Measurements from ENCODE around the gene MAP3K5.
A peak's percentile ranks its signal among the peaks of the same experiment; 100 is the strongest.

MAP3K5 gene

GRCh38 chr6:136654086-136654485 is 138.2 kb downstream of the MAP3K5 start:
- no peak for DNase-seq (ENCODE audit: low read depth in 4 of 4, low spot score in 1 of 4)

GRCh38 chr6:136652656-136653055 is 139.6 kb downstream of the MAP3K5 start:
- DNase-seq (ENCODE audit: low read depth in 4 of 4, low spot score in 1 of 4), result no peak

- no peak for DNase-seq (ENCODE audit: low read depth in 4 of 4, low spot score in 1 of 4)
These were observed 140.3 kb downstream of the MAP3K5 start for GRCh38 chr6:136651982-136652381.

DNA sequence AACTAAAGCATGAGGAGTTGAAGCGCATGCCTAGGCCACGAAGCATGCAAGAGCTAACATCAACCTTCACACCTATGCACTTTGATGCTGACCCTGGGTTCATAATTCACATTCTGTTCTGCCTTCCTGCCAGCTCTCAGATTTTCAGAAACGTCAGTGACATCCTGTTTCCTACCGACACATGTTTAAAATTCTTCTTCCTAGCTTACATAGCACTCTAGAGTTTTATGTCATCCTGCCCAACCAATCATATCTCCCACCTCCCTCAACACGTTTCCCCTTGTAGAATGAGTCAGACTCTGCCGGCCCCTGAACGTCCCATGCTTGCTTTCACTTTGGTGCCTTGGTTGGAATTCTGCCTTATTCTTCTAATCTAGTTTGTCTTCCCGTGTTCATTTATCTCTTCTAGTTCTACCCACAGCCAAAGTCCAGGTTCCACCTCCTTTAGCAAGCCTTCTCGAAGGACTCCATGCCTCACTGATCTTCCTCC is 144.9 kb downstream of the MAP3K5 start:
- DNase-seq (ENCODE audit: low read depth in 4 of 4, low spot score in 1 of 4), result peak in 2 of 4 experiments; percentile 11 to 26

- DNase-seq (ENCODE audit: low read depth in 4 of 4, low spot score in 1 of 4), result no peak
These were observed 145.9 kb downstream of the MAP3K5 start for GRCh38 chr6:136646377-136646776.

DNA sequence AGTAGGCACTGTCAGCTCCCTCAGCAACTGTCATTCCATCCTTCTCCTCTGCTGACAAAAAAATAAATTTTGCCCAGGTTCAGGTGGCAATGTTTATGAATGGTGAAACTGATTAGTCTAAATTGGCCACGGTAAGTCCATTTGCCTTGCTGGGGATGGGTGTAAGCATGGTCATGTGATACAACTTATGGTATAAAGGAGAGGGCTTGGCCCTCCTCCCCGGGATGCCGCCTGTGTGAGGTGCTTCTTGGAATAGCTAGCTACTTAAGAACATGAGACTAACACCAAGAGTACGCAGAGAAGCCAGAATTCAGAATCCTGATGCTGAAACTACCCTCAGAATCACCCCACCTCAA is 147.7 kb downstream of the MAP3K5 start:
- DNase-seq (ENCODE audit: low read depth in 4 of 4, low spot score in 1 of 4), result no peak

GRCh38 chr6:136643850-136644596 is 148.3 kb downstream of the MAP3K5 start:
- DNase-seq (ENCODE audit: low read depth in 4 of 4, low spot score in 1 of 4), result peak; percentile 64 to 84 (median 76)

- DNase-seq (ENCODE audit: low read depth in 4 of 4, low spot score in 1 of 4), result no peak
These were observed 150.3 kb downstream of the MAP3K5 start for GRCh38 chr6:136641873-136642465.

DNA sequence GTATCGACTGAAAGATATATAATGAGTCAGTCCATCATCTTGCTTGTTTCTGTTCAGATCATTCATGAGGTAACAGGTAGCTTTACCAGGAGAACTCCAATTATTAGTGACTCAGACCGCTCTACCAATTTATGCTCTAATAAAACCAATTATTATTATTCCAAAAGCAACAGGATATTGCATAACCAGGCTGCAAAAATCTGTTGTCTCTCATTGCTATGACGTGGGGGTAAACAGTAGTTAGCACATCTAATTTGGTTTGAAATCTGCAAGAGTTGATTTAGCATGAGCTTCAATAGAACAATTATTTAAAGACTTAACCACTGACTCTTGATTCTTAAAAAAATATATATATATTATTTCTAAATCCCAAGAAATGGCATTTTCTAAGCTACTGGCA is 151.1 kb downstream of the MAP3K5 start:
- DNase-seq (ENCODE audit: low read depth in 4 of 4, low spot score in 1 of 4), result no peak

DNA sequence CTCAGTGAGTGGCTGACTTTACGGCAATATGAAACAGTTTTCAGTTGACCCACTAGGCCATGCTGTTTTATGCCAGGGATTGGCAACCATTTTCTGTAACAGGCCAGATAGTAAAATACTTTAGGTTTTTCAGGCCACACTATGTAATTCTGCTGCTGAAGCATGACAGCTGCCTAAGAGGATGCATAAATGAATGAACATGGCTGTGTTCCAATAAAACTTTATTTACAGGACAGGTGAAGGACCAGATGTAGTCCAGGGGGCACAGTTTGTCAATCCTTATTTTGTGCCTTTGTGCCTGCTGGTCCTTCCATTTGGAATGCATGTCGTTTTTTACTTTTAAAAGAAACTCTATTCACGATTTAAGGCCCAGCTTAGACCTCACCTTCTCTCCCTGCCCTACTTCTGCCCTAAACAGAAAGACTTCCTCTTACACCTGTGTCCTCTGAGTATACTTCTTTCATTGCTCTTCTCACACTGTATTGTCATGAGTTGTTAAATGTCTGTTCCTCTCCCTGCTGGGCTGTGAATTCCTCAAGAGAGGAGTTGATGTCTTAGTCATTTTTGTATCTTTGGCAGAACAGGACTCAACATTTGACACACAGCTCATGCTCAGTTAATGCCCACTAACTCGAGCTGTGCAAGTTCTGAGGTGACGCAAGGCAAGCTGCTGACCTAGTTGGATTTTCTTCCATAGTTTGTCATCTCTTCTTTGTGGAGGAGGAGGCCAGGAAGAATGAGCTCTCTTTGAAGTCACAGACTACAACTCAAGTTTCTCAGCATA is 152.0 kb downstream of the MAP3K5 start:
- no peak for DNase-seq (ENCODE audit: low read depth in 4 of 4, low spot score in 1 of 4)

DNA sequence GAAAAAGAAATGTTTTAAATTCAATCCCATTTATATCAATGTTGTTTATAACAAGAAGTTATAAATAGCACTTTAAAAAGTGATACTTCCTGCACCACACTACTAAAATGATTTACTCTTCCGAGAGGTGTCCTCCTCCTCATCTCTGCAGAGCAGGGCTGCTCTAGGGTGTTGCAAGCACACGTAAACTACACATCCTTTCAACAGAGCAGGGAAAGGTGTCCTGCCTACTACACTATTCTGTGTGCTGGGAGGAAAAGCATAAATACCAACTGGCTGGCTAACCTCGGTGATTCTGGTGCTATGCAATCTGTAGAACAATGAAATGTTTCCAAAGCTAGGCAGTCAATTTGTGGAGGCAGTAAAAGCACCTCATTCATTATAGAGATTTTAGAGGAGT is 152.6 kb downstream of the MAP3K5 start:
- DNase-seq (ENCODE audit: low read depth in 4 of 4, low spot score in 1 of 4), result no peak

DNA sequence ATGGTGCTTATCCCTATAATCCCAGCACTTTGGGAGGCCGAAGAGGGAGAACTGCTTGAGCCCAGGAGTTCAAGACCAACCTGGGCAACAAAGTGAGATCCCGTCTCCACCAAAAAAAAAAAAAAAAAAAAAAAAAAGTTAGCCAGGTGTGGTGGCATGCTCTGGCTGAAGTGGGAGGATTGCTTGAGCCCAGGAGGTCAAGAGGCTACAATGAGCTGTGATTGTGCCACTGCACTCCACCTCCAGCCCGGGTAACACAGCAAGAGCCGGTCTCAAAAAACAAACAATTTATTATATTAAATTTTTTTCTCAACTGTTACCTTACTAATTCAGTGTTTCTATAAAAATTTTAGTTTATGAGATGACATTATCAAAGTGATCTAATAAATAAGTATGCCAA is 156.7 kb downstream of the MAP3K5 start:
- no peak for DNase-seq (ENCODE audit: low read depth in 4 of 4, low spot score in 1 of 4)

GRCh38 chr6:136633355-136633754 is 158.9 kb downstream of the MAP3K5 start:
- no peak for DNase-seq (ENCODE audit: low read depth in 4 of 4, low spot score in 1 of 4)

DNA sequence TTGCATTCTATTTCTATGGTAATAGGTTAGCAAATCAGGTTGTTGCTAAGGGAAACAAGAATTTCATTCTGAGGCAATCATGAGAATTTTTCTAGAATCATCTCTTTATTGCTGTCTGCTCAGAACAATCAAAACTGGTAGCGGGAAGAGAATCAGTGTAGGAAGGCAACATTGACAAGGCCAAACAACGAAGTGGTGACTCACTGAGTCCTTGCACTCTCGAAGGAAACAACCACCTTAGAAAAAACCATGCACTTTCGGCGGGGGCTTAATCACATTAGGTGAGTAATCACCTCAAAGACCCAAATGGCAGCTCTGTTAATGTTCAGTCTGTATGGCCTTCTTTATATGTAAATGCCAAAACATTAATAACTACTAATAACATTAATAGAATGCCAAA is 163.3 kb downstream of the MAP3K5 start:
- no peak for DNase-seq (ENCODE audit: low read depth in 4 of 4, low spot score in 1 of 4)

- no peak for DNase-seq (ENCODE audit: low read depth in 4 of 4, low spot score in 1 of 4)
These were observed 165.1 kb downstream of the MAP3K5 start for GRCh38 chr6:136627191-136627590.

DNA sequence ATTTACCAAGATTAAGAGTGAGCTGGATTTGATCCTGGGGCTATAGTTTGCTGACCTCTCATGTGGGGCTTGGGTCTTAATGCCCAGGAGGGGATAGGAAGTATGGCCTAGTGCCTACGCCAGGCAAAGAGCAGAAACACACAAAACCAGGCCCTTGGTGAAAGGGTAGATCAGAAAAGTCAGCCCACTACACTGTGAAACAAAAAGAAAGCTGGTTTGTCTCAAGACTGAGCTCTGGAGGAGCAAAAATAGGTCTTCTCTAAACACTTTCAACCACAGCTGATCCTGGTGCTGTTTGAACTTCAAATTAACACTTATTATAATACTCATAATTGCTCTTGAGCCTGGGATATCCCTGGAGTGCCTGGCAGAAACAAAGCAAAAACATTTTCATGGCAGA is 167.0 kb downstream of the MAP3K5 start:
- no peak for DNase-seq (ENCODE audit: low read depth in 4 of 4, low spot score in 1 of 4)

DNA sequence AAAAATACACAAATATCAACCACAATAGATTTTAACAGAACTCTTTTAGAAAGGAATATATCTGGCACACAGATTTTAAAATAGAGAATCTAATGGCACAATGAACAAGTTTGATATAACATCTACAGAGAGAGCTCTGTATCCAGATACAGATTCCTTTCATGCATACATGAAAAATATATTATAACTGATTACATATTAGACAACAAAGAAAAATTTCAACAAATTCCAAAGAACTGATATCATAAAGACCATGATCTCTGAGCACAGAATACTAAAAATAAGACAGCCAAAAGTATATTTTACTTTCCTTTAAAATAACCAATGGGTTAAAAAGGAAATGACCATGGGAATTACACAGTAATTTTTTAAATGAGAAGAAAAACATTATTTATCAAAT is 167.9 kb downstream of the MAP3K5 start:
- no peak for DNase-seq (ENCODE audit: low read depth in 4 of 4, low spot score in 1 of 4)

DNA sequence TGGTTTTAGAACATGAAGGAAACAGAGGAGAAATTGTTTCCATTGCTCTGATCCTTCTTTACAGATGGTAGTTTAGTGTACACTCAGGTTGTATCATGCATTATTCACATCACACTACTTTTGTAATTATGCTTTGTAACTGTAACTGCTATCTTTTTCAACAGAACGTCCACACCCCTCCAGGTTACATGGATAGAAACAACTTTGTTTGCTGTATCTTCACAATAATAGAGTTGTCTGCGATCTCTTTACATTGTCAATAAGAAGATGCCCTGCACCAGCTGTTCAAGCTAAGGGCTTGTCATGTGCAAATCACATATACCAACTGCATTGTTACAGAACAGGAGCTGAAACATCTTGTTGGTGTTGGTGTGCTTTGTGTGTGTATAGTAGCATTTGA is 174.2 kb downstream of the MAP3K5 start:
- no peak for DNase-seq (ENCODE audit: low read depth in 4 of 4, low spot score in 1 of 4)

DNA sequence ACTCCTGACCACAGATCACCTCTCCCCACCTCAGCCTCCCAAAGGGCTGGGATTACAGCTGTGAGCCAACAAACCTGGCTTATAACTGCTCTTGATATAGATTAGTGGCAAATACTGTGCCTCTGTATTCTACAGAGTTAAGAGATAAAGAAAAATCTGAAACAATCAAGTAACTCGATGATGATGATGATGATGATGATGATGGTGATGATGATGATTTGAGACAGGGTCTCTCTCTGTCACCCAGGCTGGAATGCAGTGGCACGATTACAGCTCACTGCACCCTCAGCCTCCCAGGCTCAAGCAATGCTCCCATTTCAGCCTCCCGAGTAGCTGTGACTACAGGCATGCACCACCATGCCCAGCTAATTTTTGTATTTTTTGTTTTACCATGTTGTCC is 175.8 kb downstream of the MAP3K5 start:
- no peak for DNase-seq (ENCODE audit: low read depth in 4 of 4, low spot score in 1 of 4)

DNA sequence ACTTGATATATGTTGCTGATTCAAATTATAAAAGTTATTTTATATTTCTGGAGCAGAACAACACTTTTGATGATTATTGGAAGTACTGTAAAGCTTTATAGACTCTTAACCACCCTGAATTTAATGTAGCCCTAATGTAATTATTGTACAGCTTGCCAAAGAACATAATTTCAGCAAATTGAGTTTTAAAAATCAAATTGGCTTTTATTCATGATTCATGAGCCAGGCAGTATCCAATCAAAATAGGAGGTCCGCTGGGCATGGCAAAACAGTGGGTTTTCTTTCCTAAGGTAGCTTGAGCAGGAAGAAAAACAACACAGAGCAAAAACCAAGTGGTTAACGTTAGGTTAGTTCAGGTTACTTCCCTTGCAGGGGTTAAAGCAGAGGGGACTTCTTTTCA is 177.3 kb downstream of the MAP3K5 start:
- DNase-seq (ENCODE audit: low read depth in 4 of 4, low spot score in 1 of 4), result no peak

DNA sequence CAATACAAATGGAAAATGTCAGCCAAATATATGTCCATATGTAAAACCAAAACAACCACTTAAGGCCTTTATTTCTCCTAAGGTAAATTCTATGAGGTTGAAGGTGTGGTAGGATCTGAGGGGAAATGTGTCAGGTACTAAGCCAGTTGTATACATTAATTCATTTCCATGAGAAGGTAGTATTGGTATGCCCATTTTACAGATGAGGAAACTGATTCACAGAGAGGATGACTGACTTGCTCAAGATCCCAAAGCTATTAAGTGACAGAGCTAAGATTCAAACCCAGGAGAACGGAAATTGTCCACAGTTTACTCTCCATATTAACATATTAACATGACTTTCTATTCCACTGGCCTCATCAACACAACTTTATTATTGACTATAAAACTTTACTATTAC is 177.9 kb downstream of the MAP3K5 start:
- DNase-seq (ENCODE audit: low read depth in 4 of 4, low spot score in 1 of 4), result no peak

DNA sequence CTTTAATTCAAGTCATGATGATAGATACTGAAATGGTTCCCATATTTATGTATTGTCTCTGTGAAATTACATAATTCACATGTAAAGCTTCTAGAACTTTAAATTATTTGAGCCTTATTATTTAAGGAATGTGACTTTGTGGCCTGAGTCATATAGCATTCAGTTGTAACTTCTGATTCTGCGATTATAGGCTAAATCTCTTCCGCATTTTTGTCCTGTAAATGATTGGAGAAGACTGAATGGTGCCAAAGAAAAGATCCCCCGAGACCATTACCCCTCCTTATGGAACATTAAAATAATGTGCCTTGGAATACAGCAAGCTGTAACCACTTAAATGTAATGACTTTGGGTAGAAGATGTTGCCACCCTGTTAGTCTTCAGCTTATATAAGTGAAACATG is 178.8 kb downstream of the MAP3K5 start:
- DNase-seq (ENCODE audit: low read depth in 4 of 4, low spot score in 1 of 4), result no peak

Measured in stimulated activated CD4-positive, alpha-beta T cell treated with anti-CD3 and anti-CD28 coated beads, Interleukin-1b, Interleukin-23, amount 100 ng/mL, for 24 hours (primary cell).